ENCODE results near the gene DNAJA3. TPM values are rescaled to one million over a fixed set of nuclear protein-coding genes. Genes with fewer than 3 reads are reported as not detected.

DNAJA3 gene
- polyA plus RNA-seq, 2 donors, result 20.5 to 27.8 TPM

DNA sequence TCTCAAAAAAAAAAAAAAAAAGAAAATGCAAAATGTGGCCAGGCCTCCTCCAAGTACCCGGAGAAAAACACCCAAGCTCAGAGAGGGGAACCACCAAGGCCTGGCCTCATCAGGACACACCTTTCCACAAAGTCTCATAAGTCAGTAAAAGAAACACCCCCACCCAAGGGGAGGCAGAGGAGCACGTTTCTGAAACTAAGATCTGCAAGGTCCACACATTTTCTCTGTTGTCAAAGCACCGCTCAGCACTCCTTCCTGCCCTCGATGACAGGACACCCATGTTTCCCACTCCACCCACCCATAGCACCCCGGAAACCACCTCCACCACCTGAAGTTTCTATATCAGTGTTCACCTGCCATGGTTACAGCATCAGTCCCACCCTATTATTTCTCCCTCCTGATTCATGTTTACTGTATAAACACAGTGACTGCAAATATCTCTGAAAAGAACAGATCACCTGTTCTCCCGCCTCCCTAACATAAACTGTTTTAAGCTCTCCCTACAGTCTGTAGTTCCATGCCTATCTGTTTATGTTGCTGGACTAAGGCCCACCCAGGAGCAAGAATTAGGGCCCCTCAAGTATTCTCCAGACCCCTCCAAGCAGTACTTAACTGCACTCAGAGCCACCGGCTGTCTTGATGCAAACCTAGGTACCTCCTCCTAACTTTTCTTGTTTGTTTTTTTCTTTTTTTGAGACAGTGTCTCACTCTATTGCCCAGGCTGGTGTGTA, 11.3 kb upstream of the DNAJA3 start:
- 78 to 80% methylated on average over 7 of the region's 7 CpGs for WGBS, 2 donors
- peaks cover 7 to 8% of the 10 kb centered on the region in 2 donors for H3K4me1 ChIP-seq (ENCODE audit: control insufficient read depth in 2 of 2, insufficient read depth in 2 of 2, low read length in 1 of 2)
- no peak overlapping the region for H3K4me3 ChIP-seq (ENCODE audit: low read depth in 1 of 2, low read length in 2 of 2)
- no peak overlapping the region for H3K27ac ChIP-seq (ENCODE audit: low read depth in 2 of 2, low read length in 1 of 2)
- H3K9me3 ChIP-seq (ENCODE audit: control insufficient read depth in 2 of 2, insufficient read depth in 1 of 2, low read depth in 1 of 2, low read length in 1 of 2), result no peaks in the 10 kb centered on the region
- peaks cover 4 to 9% of the 10 kb centered on the region in 2 donors for H3K36me3 ChIP-seq (ENCODE audit: control insufficient read depth in 2 of 2, insufficient read depth in 2 of 2, low read length in 1 of 2)
- H3K27me3 ChIP-seq (ENCODE audit: control insufficient read depth in 1 of 2, insufficient read depth in 2 of 2, low read length in 2 of 2), result no peaks in the 10 kb centered on the region

DNA sequence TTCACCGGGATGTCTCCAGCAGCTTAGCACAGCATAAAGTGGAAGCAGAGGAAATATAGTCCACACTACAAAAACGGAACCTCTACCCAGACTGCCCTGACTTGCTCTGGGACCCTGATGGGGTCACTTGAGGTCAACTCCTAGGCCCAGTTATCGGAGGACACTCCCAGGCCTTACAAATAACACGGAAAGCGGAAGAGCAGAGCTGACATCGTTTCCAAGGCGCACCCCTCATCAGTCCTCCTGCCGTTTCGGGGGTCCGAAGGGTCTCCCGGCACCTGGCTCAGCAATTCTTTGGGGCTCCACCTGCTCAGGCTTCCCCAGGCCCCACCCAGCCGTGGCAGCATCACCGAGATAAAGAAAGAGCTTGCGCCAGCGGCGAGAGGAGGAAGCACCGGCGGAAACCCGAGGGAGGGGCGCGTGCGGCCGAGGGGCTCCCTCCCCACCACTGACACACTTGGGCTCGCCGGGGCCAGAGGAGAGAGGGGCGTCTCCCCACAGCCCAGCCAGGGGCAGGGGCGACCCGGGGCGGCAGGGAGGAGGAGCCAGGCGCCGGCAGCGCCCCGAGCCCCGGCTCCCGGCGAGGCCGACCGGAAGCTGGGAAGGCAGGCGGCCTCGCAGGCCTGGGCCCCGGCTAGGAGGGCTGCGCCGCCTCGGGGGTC, 10.0 kb upstream of the DNAJA3 start:
- 2 to 3% methylated on average over 25 to 44 of the region's 44 CpGs for WGBS, 2 donors
- peaks cover 4 to 7% of the 10 kb centered on the region in 2 donors for H3K36me3 ChIP-seq (ENCODE audit: control insufficient read depth in 2 of 2, insufficient read depth in 2 of 2, low read length in 1 of 2)
- H3K4me1 ChIP-seq (ENCODE audit: control insufficient read depth in 2 of 2, insufficient read depth in 2 of 2, low read length in 1 of 2), result peaks cover 4 to 7% of the 10 kb centered on the region in 2 donors
- H3K27me3 ChIP-seq (ENCODE audit: control insufficient read depth in 1 of 2, insufficient read depth in 2 of 2, low read length in 2 of 2), result no peaks in the 10 kb centered on the region
- H3K4me3 ChIP-seq (ENCODE audit: low read depth in 1 of 2, low read length in 2 of 2), result peak overlapping the region; percentile 65 to 69
- no peaks in the 10 kb centered on the region for H3K9me3 ChIP-seq (ENCODE audit: control insufficient read depth in 2 of 2, insufficient read depth in 1 of 2, low read depth in 1 of 2, low read length in 1 of 2)
- peak overlapping the region; percentile 69 to 80 for H3K27ac ChIP-seq (ENCODE audit: low read depth in 2 of 2, low read length in 1 of 2)

- H3K27ac ChIP-seq (ENCODE audit: low read depth in 2 of 2, low read length in 1 of 2), result peak within 1 kb of the TSS; percentile 69 to 80
Measured at GRCh38 chr16:4416200-4417032, 9.3 kb upstream of the DNAJA3 start, which contains the start of gene CORO7. TSS of gene CORO7 (minus strand) at chr16:4416596. CDS start at chr16:4416518, 78 bp downstream.

DNA sequence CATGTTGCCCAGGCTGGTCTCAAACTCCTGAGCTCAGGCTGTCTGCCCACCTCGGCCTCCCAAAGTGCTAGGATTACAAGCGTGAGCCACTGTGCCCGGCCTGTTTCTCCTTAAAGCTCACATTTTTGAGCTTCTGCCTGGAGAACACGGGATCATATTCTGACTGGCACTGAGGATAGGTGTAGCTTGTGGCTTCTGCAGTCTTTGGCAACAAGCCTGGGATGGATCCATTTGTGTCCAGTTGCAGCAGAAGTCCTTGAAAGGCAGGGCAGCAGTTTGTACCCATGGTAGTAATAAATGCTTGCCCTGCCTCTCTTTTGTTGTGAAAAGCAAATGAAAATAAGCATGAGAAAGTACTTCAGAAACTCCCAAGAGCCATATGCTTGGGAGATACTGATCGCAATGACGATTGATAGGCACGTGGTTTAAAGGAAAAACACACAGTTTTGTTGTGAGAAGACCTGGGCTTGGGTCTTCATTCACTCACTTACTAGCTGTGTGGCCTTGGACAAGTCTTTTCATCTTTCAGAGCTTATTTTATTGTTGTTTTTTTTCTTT, 6.2 kb upstream of the DNAJA3 start:
- Histone ChIP-seq H3K4me1 (ENCODE audit: control insufficient read depth in 2 of 2, insufficient read depth in 2 of 2, low read length in 1 of 2) (peaks cover 4 to 7% of the 10 kb centered on the region in 2 donors), H3K27me3 (ENCODE audit: control insufficient read depth in 1 of 2, insufficient read depth in 2 of 2, low read length in 2 of 2) (no peaks in the 10 kb centered on the region), H3K36me3 (ENCODE audit: control insufficient read depth in 2 of 2, insufficient read depth in 2 of 2, low read length in 1 of 2) (no peaks in the 10 kb centered on the region), H3K27ac (ENCODE audit: low read depth in 2 of 2, low read length in 1 of 2) (no peak overlapping the region), H3K4me3 (ENCODE audit: low read depth in 1 of 2, low read length in 2 of 2) (no peak overlapping the region), H3K9me3 (ENCODE audit: control insufficient read depth in 2 of 2, insufficient read depth in 1 of 2, low read depth in 1 of 2, low read length in 1 of 2) (no peaks in the 10 kb centered on the region)
- 77 to 82% methylated on average over 7 of the region's 7 CpGs for WGBS, 2 donors

More at GRCh38 chr16:4416200-4417032, 9.3 kb upstream of the DNAJA3 start, which contains the start of gene CORO7:
- Histone ChIP-seq H3K4me3 (ENCODE audit: low read depth in 1 of 2, low read length in 2 of 2) (peak within 1 kb of the TSS; percentile 65 to 69), H3K4me1 (ENCODE audit: control insufficient read depth in 2 of 2, insufficient read depth in 2 of 2, low read length in 1 of 2) (peaks cover 4 to 7% of the 10 kb centered on the region in 2 donors), H3K27me3 (ENCODE audit: control insufficient read depth in 1 of 2, insufficient read depth in 2 of 2, low read length in 2 of 2) (no peaks in the 10 kb centered on the region), H3K9me3 (ENCODE audit: control insufficient read depth in 2 of 2, insufficient read depth in 1 of 2, low read depth in 1 of 2, low read length in 1 of 2) (no peaks in the 10 kb centered on the region), H3K36me3 (ENCODE audit: control insufficient read depth in 2 of 2, insufficient read depth in 2 of 2, low read length in 1 of 2) (peaks cover 4 to 7% of the 10 kb centered on the region in 2 donors)
- 0 to 1% methylated on average over 63 to 92 of the region's 92 CpGs for WGBS, 2 donors

DNA sequence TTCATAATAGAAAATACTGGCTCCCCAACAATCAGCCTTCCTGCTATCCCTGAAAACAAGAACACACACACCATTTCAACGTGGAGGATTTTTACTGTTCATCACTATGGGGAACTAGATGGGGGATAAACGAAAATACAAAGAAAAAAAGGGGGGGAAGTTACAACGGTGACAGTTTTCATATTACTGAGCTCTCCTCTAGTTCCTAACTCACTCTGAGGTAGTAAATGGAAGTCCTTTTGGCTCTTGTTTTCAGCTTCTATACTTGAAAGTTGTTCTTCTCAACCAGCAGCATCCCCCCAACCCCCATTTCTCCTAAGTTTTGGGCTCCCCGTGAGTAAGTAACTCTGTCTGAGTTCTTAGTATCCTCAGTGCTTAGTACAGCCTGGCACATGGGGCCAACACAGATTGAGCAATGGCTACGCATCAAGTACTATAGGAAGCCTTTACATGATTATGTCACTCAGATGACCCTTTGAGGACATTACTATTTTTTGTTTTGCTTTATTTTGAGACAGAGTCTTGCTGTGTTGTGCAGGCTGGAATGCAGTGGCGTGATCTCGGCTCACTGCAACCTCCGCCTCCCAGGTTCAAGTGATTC, 5.1 kb upstream of the DNAJA3 start:
- H3K4me1 ChIP-seq (ENCODE audit: control insufficient read depth in 2 of 2, insufficient read depth in 2 of 2, low read length in 1 of 2), result no peaks in the 10 kb centered on the region

GRCh38 chr16:4426021-4426684, 485 bp downstream of the DNAJA3 start:
- WGBS, 2 donors, result 2% methylated on average over 31 of the region's 31 CpGs
- no peaks in the 10 kb centered on the region for H3K4me1 ChIP-seq (ENCODE audit: control insufficient read depth in 2 of 2, insufficient read depth in 2 of 2, low read length in 1 of 2)
- peak overlapping the region; percentile 98 to 99 for H3K27ac ChIP-seq (ENCODE audit: low read depth in 2 of 2, low read length in 1 of 2)
- H3K36me3 ChIP-seq (ENCODE audit: control insufficient read depth in 2 of 2, insufficient read depth in 2 of 2, low read length in 1 of 2), result no peaks in the 10 kb centered on the region
- H3K4me3 ChIP-seq (ENCODE audit: low read depth in 1 of 2, low read length in 2 of 2), result peak overlapping the region; percentile 89 to 93
- H3K27me3 ChIP-seq (ENCODE audit: control insufficient read depth in 1 of 2, insufficient read depth in 2 of 2, low read length in 2 of 2), result no peaks in the 10 kb centered on the region
- H3K9me3 ChIP-seq (ENCODE audit: control insufficient read depth in 2 of 2, insufficient read depth in 1 of 2, low read depth in 1 of 2, low read length in 1 of 2), result no peaks in the 10 kb centered on the region

More for the DNA sequence above, 5.1 kb upstream of the DNAJA3 start:
- Histone ChIP-seq H3K36me3 (ENCODE audit: control insufficient read depth in 2 of 2, insufficient read depth in 2 of 2, low read length in 1 of 2) (no peaks in the 10 kb centered on the region), H3K9me3 (ENCODE audit: control insufficient read depth in 2 of 2, insufficient read depth in 1 of 2, low read depth in 1 of 2, low read length in 1 of 2) (no peaks in the 10 kb centered on the region), H3K27me3 (ENCODE audit: control insufficient read depth in 1 of 2, insufficient read depth in 2 of 2, low read length in 2 of 2) (no peaks in the 10 kb centered on the region), H3K4me3 (ENCODE audit: low read depth in 1 of 2, low read length in 2 of 2) (no peak overlapping the region), H3K27ac (ENCODE audit: low read depth in 2 of 2, low read length in 1 of 2) (no peak overlapping the region)
- 77% methylated on average over 8 of the region's 8 CpGs for WGBS, 2 donors

- no peak overlapping the region for H3K27ac ChIP-seq (ENCODE audit: low read depth in 2 of 2, low read length in 1 of 2)
- WGBS, 2 donors, result 82 to 85% methylated on average over 12 of the region's 12 CpGs
- H3K36me3 ChIP-seq (ENCODE audit: control insufficient read depth in 2 of 2, insufficient read depth in 2 of 2, low read length in 1 of 2), result no peaks in the 10 kb centered on the region
- no peaks in the 10 kb centered on the region for H3K27me3 ChIP-seq (ENCODE audit: control insufficient read depth in 1 of 2, insufficient read depth in 2 of 2, low read length in 2 of 2)
- H3K4me1 ChIP-seq (ENCODE audit: control insufficient read depth in 2 of 2, insufficient read depth in 2 of 2, low read length in 1 of 2), result no peaks in the 10 kb centered on the region
- peak overlapping the region in 1 of 2 donors; percentile 89 for H3K4me3 ChIP-seq (ENCODE audit: low read depth in 1 of 2, low read length in 2 of 2)
- no peaks in the 10 kb centered on the region for H3K9me3 ChIP-seq (ENCODE audit: control insufficient read depth in 2 of 2, insufficient read depth in 1 of 2, low read depth in 1 of 2, low read length in 1 of 2)
Measured at GRCh38 chr16:4426722-4427372, 1.2 kb downstream of the DNAJA3 start.

DNA sequence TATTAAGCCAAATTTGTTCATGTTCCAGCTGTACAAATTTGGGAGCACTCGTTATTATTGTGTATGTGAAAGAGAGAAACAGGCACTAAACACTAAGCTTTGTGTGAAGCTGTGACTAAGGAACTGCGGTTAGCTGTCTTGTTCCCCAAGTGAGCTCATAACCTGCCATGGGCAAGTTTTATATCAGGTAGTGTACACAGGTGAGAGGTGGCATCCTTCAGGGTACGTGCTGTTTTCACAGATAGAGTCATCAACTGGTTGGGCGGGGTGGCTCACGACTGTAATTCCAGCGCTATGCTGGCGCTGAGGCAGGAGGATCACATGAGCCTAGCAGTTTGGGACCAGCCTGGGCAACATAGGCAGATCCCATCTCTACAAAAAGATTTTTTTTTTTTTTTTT, 2.8 kb downstream of the DNAJA3 start:
- no peaks in the 10 kb centered on the region for H3K9me3 ChIP-seq (ENCODE audit: control insufficient read depth in 2 of 2, insufficient read depth in 1 of 2, low read depth in 1 of 2, low read length in 1 of 2)
- no peak overlapping the region for H3K4me3 ChIP-seq (ENCODE audit: low read depth in 1 of 2, low read length in 2 of 2)
- H3K27me3 ChIP-seq (ENCODE audit: control insufficient read depth in 1 of 2, insufficient read depth in 2 of 2, low read length in 2 of 2), result no peaks in the 10 kb centered on the region
- 83% methylated on average over 7 of the region's 7 CpGs for WGBS, 2 donors
- no peaks in the 10 kb centered on the region for H3K36me3 ChIP-seq (ENCODE audit: control insufficient read depth in 2 of 2, insufficient read depth in 2 of 2, low read length in 1 of 2)
- H3K27ac ChIP-seq (ENCODE audit: low read depth in 2 of 2, low read length in 1 of 2), result peak overlapping the region in 1 of 2 donors; percentile 24
- no peaks in the 10 kb centered on the region for H3K4me1 ChIP-seq (ENCODE audit: control insufficient read depth in 2 of 2, insufficient read depth in 2 of 2, low read length in 1 of 2)
